Measurements from ENCODE around the gene AKNAD1. TPM values are rescaled to one million over a fixed set of nuclear protein-coding genes. Genes with fewer than 3 reads are reported as not detected.

The AKNAD1 gene
- total RNA-seq, 4 donors from 2014 or later: 0.27 to 2.5 (median 1.1) TPM

- 38% methylated on average over 3 of the region's 3 CpGs; no CpG with 5 or more reads in 1 of the 2 donors for WGBS, 2 donors (ENCODE audit: low coverage in 1 of 2)
- H3K27me3 ChIP-seq: no peaks in the 10 kb centered on the region
- H3K27ac ChIP-seq: peak overlapping the region; percentile 64 to 75 (median 72)
- TF ChIP-seq POLR2A (IDR thresholded peaks at IDR 0.05) (no peak), CTCF (IDR thresholded peaks at IDR 0.05) (no peak), EP300 (IDR thresholded peaks at IDR 0.05) (no peak), POLR2AphosphoS5 (IDR thresholded peaks at IDR 0.05) (no peak)
- no peaks in the 10 kb centered on the region for H3K9me3 ChIP-seq
- ATAC-seq: no peak
- no peak overlapping the region for H3K4me3 ChIP-seq
- H3K4me1 ChIP-seq: peaks cover 4 to 50% (median 10%) of the 10 kb centered on the region in 3 donors
- no peaks in the 10 kb centered on the region for H3K36me3 ChIP-seq
These were observed 13.3 kb downstream of the AKNAD1 start for GRCh38 chr1:108843390-108844137.

GRCh38 chr1:108842525-108843181 lies 14.2 kb downstream of the AKNAD1 start:
- TF ChIP-seq EP300 (IDR thresholded peaks at IDR 0.05): no peak
- TF ChIP-seq CTCF (IDR thresholded peaks at IDR 0.05): no peak
- TF ChIP-seq POLR2AphosphoS5 (IDR thresholded peaks at IDR 0.05): no peak
- no peak for TF ChIP-seq POLR2A (IDR thresholded peaks at IDR 0.05)
- no peak for ATAC-seq
- Histone ChIP-seq H3K36me3 (no peaks in the 10 kb centered on the region), H3K27ac (peak overlapping the region; percentile 64 to 75 (median 72)), H3K4me3 (no peak overlapping the region), H3K9me3 (no peaks in the 10 kb centered on the region), H3K4me1 (peaks cover 4 to 49% (median 10%) of the 10 kb centered on the region in 3 donors), H3K27me3 (no peaks in the 10 kb centered on the region)
- whole genome bisulfite sequencing, 2 donors (ENCODE audit: low coverage in 1 of 2): 51% methylated on average over 3 of the region's 3 CpGs; no CpG with 5 or more reads in 1 of the 2 donors

- Histone ChIP-seq H3K27ac (peak overlapping the region; percentile 64 to 75 (median 72)), H3K36me3 (no peaks in the 10 kb centered on the region), H3K4me1 (peaks cover 4 to 44% (median 10%) of the 10 kb centered on the region in 3 donors), H3K4me3 (no peak overlapping the region), H3K9me3 (no peaks in the 10 kb centered on the region), H3K27me3 (no peaks in the 10 kb centered on the region)
- peak; percentile 77 for ATAC-seq
- no peak for TF ChIP-seq CTCF (IDR thresholded peaks at IDR 0.05)
- no peak for TF ChIP-seq POLR2A (IDR thresholded peaks at IDR 0.05)
- no peak for TF ChIP-seq EP300 (IDR thresholded peaks at IDR 0.05)
- TF ChIP-seq POLR2AphosphoS5 (IDR thresholded peaks at IDR 0.05): peak; percentile 52
- WGBS, 2 donors (ENCODE audit: low coverage in 1 of 2): 21 to 22% methylated on average over 1 of the region's 1 CpG
These were observed 15.2 kb downstream of the AKNAD1 start for GRCh38 chr1:108841703-108842102.

GRCh38 chr1:108832929-108833328 lies 24.0 kb downstream of the AKNAD1 start:
- H3K27ac ChIP-seq: peak overlapping the region in 1 of 4 donors; percentile 88
- WGBS, 2 donors (ENCODE audit: low coverage in 1 of 2): 92 to 95% methylated on average over 2 of the region's 2 CpGs
- H3K4me1 ChIP-seq: peaks cover 10 to 49% (median 18%) of the 10 kb centered on the region in 3 donors
- no peaks in the 10 kb centered on the region for H3K36me3 ChIP-seq
- TF ChIP-seq POLR2A (IDR thresholded peaks at IDR 0.05): no peak
- TF ChIP-seq CTCF (IDR thresholded peaks at IDR 0.05): no peak
- no peak for TF ChIP-seq EP300 (IDR thresholded peaks at IDR 0.05)
- no peak for TF ChIP-seq POLR2AphosphoS5 (IDR thresholded peaks at IDR 0.05)
- no peak for ATAC-seq
- no peak overlapping the region for H3K4me3 ChIP-seq
- no peaks in the 10 kb centered on the region for H3K27me3 ChIP-seq
- no peaks in the 10 kb centered on the region for H3K9me3 ChIP-seq
